K562 (cell line): ENCODE data around the gene KPNB1. TPM values are rescaled to one million over a fixed set of nuclear protein-coding genes. Genes with fewer than 3 reads are reported as not detected.

ENCODE experiments used
- ATAC-seq: fragments of 200-7000 bp; cut with Tn5 transposase; 3 replicates; pipeline ENCODE4 v1.9.1; 2020; ENCODE audit warnings: moderate library complexity
- BruUV-seq: library from RNA; stranded (reverse); fragments of 400-500 nt; replicated peaks from 2 replicates; lab custom pipeline; 2021; lab: Mats Ljungman, UMichigan
- CTCF ChIA-PET: fragments of 300-600 bp; formaldehyde crosslinking; extraction: SDS; loops from one replicate; lab custom pipeline; 2021; ENCODE audit warnings: low intra/inter-chr PET ratio; lab: Yijun Ruan, JAX
- POLR2A ChIA-PET: fragments of 300-600, 350-650 bp; sonication (Branson Sonifier 250); formaldehyde crosslinking; extraction: SDS; loops from one replicate; lab custom pipeline; 2021; ENCODE audit warnings: antibody characterized with exemption, inconsistent platforms; lab: Yijun Ruan, JAX
- DNase-seq, 4 experiments: peaks; one replicate each; pipeline versions ENCODE4 v3.0.0 to v3.0.0-alpha.2; 2011 to 2018; ENCODE audit warnings: low spot score in 3 of 4, mixed read lengths in 3 of 4; ENCODE audit errors: extremely low read depth in 1 of 4
- FAIRE-seq: peaks from 2 replicates; lab custom pipeline; 2011; peaks lifted over from hg19 to GRCh38; lab: Jason Lieb, UNC
- H2AFZ ChIP-seq: 2 replicates; pipeline ENCODE4 v1.6.0; 2011; ENCODE audit warnings: low read depth, low read length, control low read depth, inconsistent platforms
- H3K27ac ChIP-seq: fragments of 200-600 bp; 3 replicates; pipeline ENCODE4 v1.8.0; 2011; ENCODE audit warnings: low read depth, mild to moderate bottlenecking, control low read depth, inconsistent platforms, low read length, moderate library complexity, mixed read lengths; ENCODE audit errors: extremely low read depth
- H3K27me3 ChIP-seq, 2 experiments: fragments of 300-600 bp in 1 of 2; 2 replicates in 1 of 2; 3 replicates in 1 of 2; pipeline versions ENCODE4 v1.6.0 to v1.8.0; 2011; ENCODE audit warnings: inconsistent platforms in 2 of 2, low read length in 2 of 2, mild to moderate bottlenecking in 1 of 2, mixed read lengths in 1 of 2, moderate library complexity in 1 of 2; ENCODE audit not compliant: control insufficient read depth in 2 of 2, insufficient read depth in 2 of 2
- H3K36me3 ChIP-seq: fragments of 300-600 bp; 3 replicates; pipeline ENCODE4 v1.8.0; 2011; ENCODE audit warnings: mild to moderate bottlenecking, low read length, inconsistent platforms; ENCODE audit not compliant: control insufficient read depth, insufficient read depth
- H3K4me1 ChIP-seq, 2 experiments: fragments of 200-600 bp in 1 of 2; replicated peaks in 1 of 2; 2 replicates in 1 of 2; 3 replicates in 1 of 2; pipeline versions ENCODE4 v1.5.1 to v1.8.0; 2011; ENCODE audit warnings: inconsistent platforms in 2 of 2, low read length in 2 of 2, mild to moderate bottlenecking in 1 of 2, mixed read lengths in 1 of 2, moderate library complexity in 1 of 2; ENCODE audit not compliant: control insufficient read depth in 2 of 2, insufficient read depth in 2 of 2
- H3K4me2 ChIP-seq: 2 replicates; pipeline ENCODE4 v1.6.1; 2011; ENCODE audit warnings: low read length, control low read depth, inconsistent platforms, mixed read lengths; ENCODE audit not compliant: insufficient read depth
- H3K4me3 ChIP-seq: fragments of 200-600 bp; sonication (generic), shearing (Covaris generic); 2 replicates; pipeline ENCODE4 v1.5.1; 2016; ENCODE audit warnings: control low read depth, inconsistent platforms
- H3K79me2 ChIP-seq: fragments of 200-600 bp; 3 replicates; pipeline ENCODE4 v1.8.0; 2011; ENCODE audit warnings: low read length, inconsistent platforms; ENCODE audit not compliant: control insufficient read depth, insufficient read depth
- H3K9ac ChIP-seq, 2 experiments: 2 replicates each; pipeline versions ENCODE4 v1.6.0 to v1.6.1; 2011; ENCODE audit warnings: low read depth in 2 of 2, low read length in 2 of 2, control low read depth in 1 of 2, inconsistent platforms in 1 of 2, mild to moderate bottlenecking in 1 of 2, mixed read lengths in 1 of 2; ENCODE audit not compliant: insufficient read depth in 1 of 2
- H3K9me1 ChIP-seq: one replicate; pipeline ENCODE4 v1.6.0; 2011; ENCODE audit warnings: inconsistent platforms, mild to moderate bottlenecking, low read length, moderate library complexity; ENCODE audit not compliant: control insufficient read depth, insufficient read depth
- H3K9me3 ChIP-seq: replicated peaks from 2 replicates; pipeline ENCODE4 v1.5.1; 2011; ENCODE audit warnings: low read depth, low read length, inconsistent platforms; ENCODE audit not compliant: control insufficient read depth, insufficient read depth
- H4K20me1 ChIP-seq: replicated peaks from 2 replicates; pipeline ENCODE4 v1.6.1; 2011; ENCODE audit warnings: low read length, inconsistent platforms, mixed read lengths; ENCODE audit not compliant: control insufficient read depth, insufficient read depth
- ARHGAP35 ChIP-seq: fragments of 450-650 bp; IDR thresholded peaks from 2 replicates; pipeline ENCODE4 v1.6.1; 2018; ENCODE audit not compliant: partially characterized antibody
- CREM ChIP-seq: IDR thresholded peaks from 2 replicates; pipeline ENCODE4 v1.6.1; 2014; ENCODE audit warnings: antibody characterized with exemption, low read depth
- EP400 ChIP-seq: fragments of 450-650 bp; IDR thresholded peaks from 2 replicates; pipeline ENCODE4 v1.6.1; 2017; ENCODE audit warnings: antibody characterized with exemption, mild to moderate bottlenecking, moderate library complexity
- GABPB1 ChIP-seq: sonication (generic); formaldehyde crosslinking; IDR thresholded peaks from 2 replicates; pipeline ENCODE4 v1.8.0; 2022; ENCODE audit warnings: mild to moderate bottlenecking, missing genetic modification reagents
- HDAC6 ChIP-seq: IDR thresholded peaks from 2 replicates; pipeline ENCODE4 v1.6.1; 2012; ENCODE audit warnings: low read depth, mild to moderate bottlenecking, control low read depth, inconsistent platforms, low read length, moderate library complexity
- KAT8 ChIP-seq: fragments of 450-650 bp; IDR thresholded peaks from 2 replicates; pipeline ENCODE4 v1.6.1; 2016; ENCODE audit warnings: low read depth, mild to moderate bottlenecking
- NCOA4 ChIP-seq: fragments of 450-650 bp; IDR thresholded peaks from 2 replicates; pipeline ENCODE4 v1.6.1; 2018; ENCODE audit warnings: mild to moderate bottlenecking; ENCODE audit not compliant: partially characterized antibody
- RAD21 ChIP-seq, 2 experiments: fragments of 250-450 bp in 1 of 2; fragments of 450-650 bp in 1 of 2; sonication (Bioruptor Pico) in 1 of 2; formaldehyde crosslinking in 1 of 2; IDR thresholded peaks in 1 of 2; conservative IDR thresholded peaks in 1 of 2; 2 replicates each; pipeline versions ENCODE4 v1.4.0 to v1.8.0; 2020 to 2022; ENCODE audit warnings: mild to moderate bottlenecking in 2 of 2, moderate library complexity in 1 of 2
- RBM34 ChIP-seq: fragments of 200-400 bp; formaldehyde crosslinking; IDR thresholded peaks from 2 replicates; pipeline ENCODE4 v1.6.1; 2018; ENCODE audit warnings: low read length, borderline replicate concordance; ENCODE audit not compliant: insufficient read depth
- RCOR1 ChIP-seq, 2 experiments: IDR thresholded peaks; 2 replicates each; pipeline ENCODE4 v1.6.1; 2012; ENCODE audit warnings: low read depth in 2 of 2, low read length in 2 of 2, borderline replicate concordance in 1 of 2, improper control_type of control experiment in 1 of 2
- SAFB ChIP-seq: fragments of 200-400 bp; formaldehyde crosslinking; IDR thresholded peaks from 2 replicates; pipeline ENCODE4 v1.6.1; 2017; ENCODE audit warnings: low read depth, low read length, borderline replicate concordance
- ZFP36 ChIP-seq: fragments of 150-350 bp; IDR thresholded peaks from 2 replicates; pipeline ENCODE4 v1.6.1; 2018; ENCODE audit warnings: low read length, low read depth; ENCODE audit not compliant: partially characterized antibody
- ZNF695 ChIP-seq: fragments of 450-650 bp; formaldehyde crosslinking; IDR thresholded peaks from 2 replicates; pipeline ENCODE4 v1.4.0; 2020; ENCODE audit warnings: mild to moderate bottlenecking, moderate library complexity
- ZNF740 ChIP-seq, 3 experiments: fragments of 200-800 bp in 1 of 3; sonication (Bioruptor generic) in 1 of 3; sonication (generic) in 1 of 3; formaldehyde crosslinking in 1 of 3; IDR thresholded peaks; 2 replicates each; pipeline versions ENCODE4 v1.6.1 to v1.8.0; 2016 to 2022; ENCODE audit warnings: mild to moderate bottlenecking in 2 of 3, missing compliant biosample characterization in 2 of 3, missing genetic modification characterization in 2 of 3, missing genetic modification reagents in 1 of 3
- WGBS: fragments of 100-300 bp; shearing (Covaris generic); methylation state at CpG from one replicate; pipeline ENCODE4 v1.1.6; 2016; ENCODE audit warnings: low coverage, mixed read lengths; ENCODE audit not compliant: insufficient coverage; ENCODE audit errors: missing lambda C conversion rate; 5-methylcytosine and 5-hydroxymethylcytosine counted together
- in situ Hi-C: fragments of 300-500 bp; cut with MboI; formaldehyde crosslinking; loops from 4 replicates; pipeline ENCODE4 v1.15.0; 2018; ENCODE audit warnings: inconsistent platforms, mixed read lengths
- intact Hi-C: fragments of 100-400 bp; cut with micrococcal nuclease; formaldehyde crosslinking; loops from 2 replicates; pipeline ENCODE4 v1.14.2; 2022
- polyA plus RNA-seq, 8 experiments: library from polyadenylated mRNA; depleted of rRNA in 4 of 8; stranded (reverse) in 5 of 8; unstranded in 3 of 8; fragments of >200 nt; fragmentation: Nextera tagmentation in 2 of 8; fragmentation: Illumina TruSeq in 1 of 8; extraction: Ambion mirVana in 2 of 8; extraction: Trizol in 1 of 8; gene quantifications; 2 replicates each; pipeline versions ENCODE4 v1.2.1 to v1.2.3, GENCODE V29; 2011 to 2014; ENCODE audit warnings: inconsistent platforms in 1 of 8, missing spikeins in 1 of 8
- total RNA-seq, 7 experiments: library from RNA; depleted of rRNA in 6 of 7; stranded (reverse); fragments of >200 nt in 6 of 7; fragmentation: Illumina TruSeq in 2 of 7; extraction: Trizol in 2 of 7; gene quantifications; 2 replicates each; pipeline versions ENCODE4 v1.2.1 to v1.2.3, GENCODE V29; 2011 to 2021; ENCODE audit warnings: low replicate concordance in 1 of 7
- TF ChIP-seq, protein P1 (sequence below): fragments of 200-800 bp; sonication (Bioruptor generic); IDR thresholded peaks from 2 replicates; pipeline ENCODE4 v1.6.1; 2017; ENCODE audit warnings: missing genetic modification characterization, missing compliant biosample characterization

KPNB1 gene
- total and polyA plus RNA-seq, 9 of the 15 experiments (the other 6 are each of a cell fraction or from before 2014, with no cell fraction given) = 154 to 622 (median 354) TPM

DNA sequence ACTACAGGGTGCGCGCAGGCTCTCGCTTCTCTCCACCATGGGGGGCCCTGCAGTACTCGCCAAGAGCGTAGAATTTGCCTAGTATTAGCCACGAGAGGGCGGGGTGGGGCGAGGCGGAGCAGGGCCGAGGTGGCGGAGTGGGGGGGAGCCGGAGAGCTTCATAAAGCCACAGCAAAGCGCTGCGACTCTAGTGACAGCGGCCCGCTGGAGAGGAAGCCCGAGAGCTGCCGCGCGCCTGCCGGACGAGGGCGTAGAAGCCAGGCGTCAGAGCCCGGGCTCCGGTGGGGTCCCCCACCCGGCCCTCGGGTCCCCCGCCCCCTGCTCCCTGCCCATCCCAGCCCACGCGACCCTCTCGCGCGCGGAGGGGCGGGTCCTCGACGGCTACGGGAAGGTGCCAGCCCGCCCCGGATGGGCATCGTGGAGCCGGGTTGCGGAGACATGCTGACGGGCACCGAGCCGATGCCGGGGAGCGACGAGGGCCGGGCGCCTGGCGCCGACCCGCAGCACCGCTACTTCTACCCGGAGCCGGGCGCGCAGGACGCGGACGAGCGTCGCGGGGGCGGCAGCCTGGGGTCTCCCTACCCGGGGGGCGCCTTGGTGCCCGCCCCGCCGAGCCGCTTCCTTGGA lies 83.4 kb downstream of the KPNB1 start, which contains the start of gene TBX21:
TSS of gene TBX21 (plus strand) at position 190 of the 627 bp plus-strand sequence. CDS start at position 409, 219 bp downstream.
- ATAC-seq (peak; percentile 98), FAIRE-seq (no peak), DNase-seq (peak; percentile 84 to 89 (median 86))
- no peak within 1 kb of the TSS for H3K4me2 ChIP-seq
- no peaks in the 10 kb centered on the region for H3K79me2 ChIP-seq
- no peak within 1 kb of the TSS for H3K4me3 ChIP-seq
- no TSS peak for BruUV-seq
- 42% methylated on average over 53 of the region's 73 CpGs for WGBS
- intact Hi-C loops = no loop called here
- CTCF ChIA-PET = no interaction called here
- peaks cover 18% of the 10 kb centered on the region for H4K20me1 ChIP-seq
- in situ Hi-C loops = no loop called here
- peaks cover 17 to 54% of the 10 kb centered on the region in 2 experiments for H3K27me3 ChIP-seq
- H3K36me3 ChIP-seq = no peaks in the 10 kb centered on the region
- H3K27ac ChIP-seq = no peak within 1 kb of the TSS
- H3K9me1 ChIP-seq = no peaks in the 10 kb centered on the region
- POLR2A ChIA-PET = no interaction called here
- 0 out of 4 replicates have a peak within 1 kb of the TSS, but pooled peaks of 1 of the 2 experiments have one; percentile 10 for H3K9ac ChIP-seq
- H3K9me3 ChIP-seq = no peaks in the 10 kb centered on the region
- peaks cover 0 to 12% of the 10 kb centered on the region in 2 experiments; a peak in 2 of 5 replicates for H3K4me1 ChIP-seq
- no peak within 1 kb of the TSS for H2AFZ ChIP-seq
- TF ChIP-seq RAD21 (CRISPR knock-in tag; conservative IDR thresholded peaks at IDR 0.05 in 1 of 2, IDR thresholded peaks at IDR 0.05 in 1 of 2) (peak in 1 of 2 experiments; percentile 30; a peak in 2 of 4 replicates), HDAC6 (no peak), ZFP36 (no peak), CREM (0 out of 2 replicates have a peak, but pooled peaks have one; percentile 18), ZNF740 (CRISPR knock-in tag; IDR thresholded peaks at IDR 0.05) (peak; percentile 89), ZNF740 (tag; IDR thresholded peaks at IDR 0.05) (peak in 1 of 2 experiments; percentile 72; a peak in 2 of 4 replicates), RCOR1 (IDR thresholded peaks at IDR 0.05; ENCODE audit: borderline replicate concordance in 1 of 2, low read depth in 2 of 2, low read length in 2 of 2) (no peak), RBM34 (no peak), SAFB (no peak), EP400 (no peak), ARHGAP35 (no peak), NCOA4 (no peak), GABPB1 (CRISPR knock-in tag) (no peak), ZNF695 (CRISPR knock-in tag) (no peak), KAT8 (no peak)
- TF ChIP-seq, protein P1, sequence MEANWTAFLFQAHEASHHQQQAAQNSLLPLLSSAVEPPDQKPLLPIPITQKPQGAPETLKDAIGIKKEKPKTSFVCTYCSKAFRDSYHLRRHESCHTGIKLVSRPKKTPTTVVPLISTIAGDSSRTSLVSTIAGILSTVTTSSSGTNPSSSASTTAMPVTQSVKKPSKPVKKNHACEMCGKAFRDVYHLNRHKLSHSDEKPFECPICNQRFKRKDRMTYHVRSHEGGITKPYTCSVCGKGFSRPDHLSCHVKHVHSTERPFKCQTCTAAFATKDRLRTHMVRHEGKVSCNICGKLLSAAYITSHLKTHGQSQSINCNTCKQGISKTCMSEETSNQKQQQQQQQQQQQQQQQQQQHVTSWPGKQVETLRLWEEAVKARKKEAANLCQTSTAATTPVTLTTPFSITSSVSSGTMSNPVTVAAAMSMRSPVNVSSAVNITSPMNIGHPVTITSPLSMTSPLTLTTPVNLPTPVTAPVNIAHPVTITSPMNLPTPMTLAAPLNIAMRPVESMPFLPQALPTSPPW (CRISPR knock-in tag) = peak; percentile 32; the same call in 1 of the 2 replicates
